ENCODE results near the gene WLS. TPM values are rescaled to one million over a fixed set of nuclear protein-coding genes. Genes with fewer than 3 reads are reported as not detected.
"Not testable (repeated sequence)": the region's sequence is repeated elsewhere in the genome, so short reads cannot be mapped to it uniquely, and the experiment has no call there.

The WLS gene
- total and polyA plus RNA-seq, 7 experiments from 2014 or later = 0.50 to 12.2 (median 0.62) TPM; not detected in 4

GRCh38 chr1:68270951-68271350, 38.6 kb upstream of the WLS start:
- H3K4me3 ChIP-seq (ENCODE audit: low read length) = no peak overlapping the region

GRCh38 chr1:68269637-68270430, 37.5 kb upstream of the WLS start:
- Mint-ChIP-seq H3K4me3 (no peak overlapping the region), H3K4me1 (peaks cover 0 to 3% (median 0%) of the 10 kb centered on the region in 7 donors), H3K9me3 (peaks cover 0 to 8% (median 0%) of the 10 kb centered on the region in 11 donors), H3K36me3 (no peaks in the 10 kb centered on the region), H3K27me3 (no peaks in the 10 kb centered on the region), H3K27ac (no peak overlapping the region)
- Histone ChIP-seq H3K36me3 (ENCODE audit: control insufficient read depth in 2 of 3, insufficient read depth in 3 of 3, low read length in 3 of 3) (no peaks in the 10 kb centered on the region), H3K27ac (ENCODE audit: low read depth, low read length) (no peak overlapping the region), H3K27me3 (ENCODE audit: control insufficient read depth in 2 of 2, insufficient read depth in 2 of 2, low read length in 2 of 2) (no peaks in the 10 kb centered on the region), H3K4me1 (ENCODE audit: control insufficient read depth in 2 of 2, insufficient read depth in 2 of 2, low read length in 2 of 2) (no peaks in the 10 kb centered on the region), H3K4me3 (ENCODE audit: low read length) (no peak overlapping the region), H3K9me3 (ENCODE audit: control insufficient read depth in 2 of 3, low read length in 3 of 3) (no peaks in the 10 kb centered on the region)
- intact Hi-C loops (cut with micrococcal nuclease) = no loop called here
- ChIA-PET CTCF (interaction anchor here (0.7 kb wide), 1 partner anchor 152 kb away, joined by 4 read pairs; no protein-coding TSS in a partner anchor), POLR2A (no interaction called here)
- no peak for ATAC-seq
- DNase-seq = no peak

More at GRCh38 chr1:68270951-68271350, 38.6 kb upstream of the WLS start:
- no peak overlapping the region for H3K27ac Mint-ChIP-seq
- ATAC-seq (peak; percentile 60), DNase-seq (no peak)
- intact Hi-C loops (cut with micrococcal nuclease) = no loop called here
- no peaks in the 10 kb centered on the region for H3K27me3 Mint-ChIP-seq
- no peaks in the 10 kb centered on the region for H3K36me3 ChIP-seq (ENCODE audit: control insufficient read depth in 2 of 3, insufficient read depth in 3 of 3, low read length in 3 of 3)
- no peaks in the 10 kb centered on the region for H3K36me3 Mint-ChIP-seq
- peaks cover 0 to 3% (median 0%) of the 10 kb centered on the region in 7 donors for H3K4me1 Mint-ChIP-seq
- no peaks in the 10 kb centered on the region for H3K9me3 ChIP-seq (ENCODE audit: control insufficient read depth in 2 of 3, low read length in 3 of 3)
- no peak overlapping the region for H3K4me3 Mint-ChIP-seq
- H3K4me1 ChIP-seq (ENCODE audit: control insufficient read depth in 2 of 2, insufficient read depth in 2 of 2, low read length in 2 of 2) = no peaks in the 10 kb centered on the region
- H3K27ac ChIP-seq (ENCODE audit: low read depth, low read length) = no peak overlapping the region
- CTCF ChIA-PET = no interaction called here
- peaks cover 0 to 8% (median 0%) of the 10 kb centered on the region in 11 donors for H3K9me3 Mint-ChIP-seq
- POLR2A ChIA-PET = no interaction called here
- H3K27me3 ChIP-seq (ENCODE audit: control insufficient read depth in 2 of 2, insufficient read depth in 2 of 2, low read length in 2 of 2) = no peaks in the 10 kb centered on the region

- H3K4me1 Mint-ChIP-seq = peaks cover 0 to 3% (median 0%) of the 10 kb centered on the region in 7 donors
Observed at GRCh38 chr1:68268896-68269483, 36.7 kb upstream of the WLS start.

GRCh38 chr1:68256824-68257223, 24.5 kb upstream of the WLS start:
- H3K27me3 ChIP-seq (ENCODE audit: control insufficient read depth in 2 of 2, insufficient read depth in 2 of 2, low read length in 2 of 2); H3K27ac ChIP-seq (ENCODE audit: low read depth, low read length); H3K4me3 Mint-ChIP-seq; DNase-seq; H3K4me1 Mint-ChIP-seq; H3K4me3 ChIP-seq (ENCODE audit: low read length); H3K9me3 ChIP-seq (ENCODE audit: control insufficient read depth in 2 of 3, low read length in 3 of 3); ATAC-seq; H3K36me3 ChIP-seq (ENCODE audit: control insufficient read depth in 2 of 3, insufficient read depth in 3 of 3, low read length in 3 of 3); intact Hi-C loops (cut with micrococcal nuclease); H3K4me1 ChIP-seq (ENCODE audit: control insufficient read depth in 2 of 2, insufficient read depth in 2 of 2, low read length in 2 of 2); CTCF ChIA-PET; H3K9me3 Mint-ChIP-seq; H3K27ac Mint-ChIP-seq; H3K36me3 Mint-ChIP-seq; POLR2A ChIA-PET; H3K27me3 Mint-ChIP-seq: not testable (repeated sequence)

More at GRCh38 chr1:68268896-68269483, 36.7 kb upstream of the WLS start:
- no peaks in the 10 kb centered on the region for H3K4me1 ChIP-seq (ENCODE audit: control insufficient read depth in 2 of 2, insufficient read depth in 2 of 2, low read length in 2 of 2)
- H3K4me3 ChIP-seq (ENCODE audit: low read length) = no peak overlapping the region
- ChIA-PET CTCF (no interaction called here), POLR2A (no interaction called here)
- no peak overlapping the region for H3K27ac ChIP-seq (ENCODE audit: low read depth, low read length)
- Mint-ChIP-seq H3K4me3 (no peak overlapping the region), H3K27ac (no peak overlapping the region), H3K27me3 (no peaks in the 10 kb centered on the region), H3K9me3 (peaks cover 0 to 9% (median 0%) of the 10 kb centered on the region in 11 donors), H3K36me3 (no peaks in the 10 kb centered on the region)
- H3K9me3 ChIP-seq (ENCODE audit: control insufficient read depth in 2 of 3, low read length in 3 of 3) = no peaks in the 10 kb centered on the region
- DNase-seq (no peak), ATAC-seq (no peak)
- intact Hi-C loops (cut with micrococcal nuclease) = no loop called here
- no peaks in the 10 kb centered on the region for H3K27me3 ChIP-seq (ENCODE audit: control insufficient read depth in 2 of 2, insufficient read depth in 2 of 2, low read length in 2 of 2)
- H3K36me3 ChIP-seq (ENCODE audit: control insufficient read depth in 2 of 3, insufficient read depth in 3 of 3, low read length in 3 of 3) = no peaks in the 10 kb centered on the region

GRCh38 chr1:68255301-68255700, 23.0 kb upstream of the WLS start:
- Histone ChIP-seq H3K9me3 (ENCODE audit: control insufficient read depth in 2 of 3, low read length in 3 of 3) (no peaks in the 10 kb centered on the region), H3K27me3 (ENCODE audit: control insufficient read depth in 2 of 2, insufficient read depth in 2 of 2, low read length in 2 of 2) (no peaks in the 10 kb centered on the region), H3K4me1 (ENCODE audit: control insufficient read depth in 2 of 2, insufficient read depth in 2 of 2, low read length in 2 of 2) (no peaks in the 10 kb centered on the region), H3K27ac (ENCODE audit: low read depth, low read length) (no peak overlapping the region), H3K4me3 (ENCODE audit: low read length) (no peak overlapping the region), H3K36me3 (ENCODE audit: control insufficient read depth in 2 of 3, insufficient read depth in 3 of 3, low read length in 3 of 3) (no peaks in the 10 kb centered on the region)
- DNase-seq (no peak), ATAC-seq (no peak)
- H3K4me1 Mint-ChIP-seq = peaks cover 0 to 1% (median 0%) of the 10 kb centered on the region in 7 donors
- intact Hi-C loops (cut with micrococcal nuclease) = no loop called here
- peaks cover 0 to 13% (median 7%) of the 10 kb centered on the region in 11 donors for H3K9me3 Mint-ChIP-seq
- peaks cover 0 to 4% (median 0%) of the 10 kb centered on the region in 5 donors for H3K27me3 Mint-ChIP-seq
- H3K4me3 Mint-ChIP-seq = no peak overlapping the region
- CTCF ChIA-PET = no interaction called here
- H3K36me3 Mint-ChIP-seq = no peaks in the 10 kb centered on the region
- POLR2A ChIA-PET = no interaction called here
- H3K27ac Mint-ChIP-seq = no peak overlapping the region

GRCh38 chr1:68254667-68255226, 22.4 kb upstream of the WLS start:
- ATAC-seq (no peak), DNase-seq (no peak)
- Histone ChIP-seq H3K27ac (ENCODE audit: low read depth, low read length) (no peak overlapping the region), H3K4me3 (ENCODE audit: low read length) (no peak overlapping the region), H3K36me3 (ENCODE audit: control insufficient read depth in 2 of 3, insufficient read depth in 3 of 3, low read length in 3 of 3) (no peaks in the 10 kb centered on the region), H3K27me3 (ENCODE audit: control insufficient read depth in 2 of 2, insufficient read depth in 2 of 2, low read length in 2 of 2) (no peaks in the 10 kb centered on the region), H3K9me3 (ENCODE audit: control insufficient read depth in 2 of 3, low read length in 3 of 3) (no peaks in the 10 kb centered on the region), H3K4me1 (ENCODE audit: control insufficient read depth in 2 of 2, insufficient read depth in 2 of 2, low read length in 2 of 2) (no peaks in the 10 kb centered on the region)
- ChIA-PET POLR2A (no interaction called here), CTCF (no interaction called here)
- no peaks in the 10 kb centered on the region for H3K36me3 Mint-ChIP-seq
- intact Hi-C loops (cut with micrococcal nuclease) = no loop called here
- H3K4me1 Mint-ChIP-seq = peaks cover 0 to 1% (median 0%) of the 10 kb centered on the region in 7 donors
- H3K9me3 Mint-ChIP-seq = peaks cover 0 to 18% (median 7%) of the 10 kb centered on the region in 11 donors
- peaks cover 0 to 7% (median 0%) of the 10 kb centered on the region in 5 donors for H3K27me3 Mint-ChIP-seq
- H3K4me3 Mint-ChIP-seq = no peak overlapping the region
- no peak overlapping the region for H3K27ac Mint-ChIP-seq
